ENCODE results near the gene MEA1.

MEA1 gene

DNA sequence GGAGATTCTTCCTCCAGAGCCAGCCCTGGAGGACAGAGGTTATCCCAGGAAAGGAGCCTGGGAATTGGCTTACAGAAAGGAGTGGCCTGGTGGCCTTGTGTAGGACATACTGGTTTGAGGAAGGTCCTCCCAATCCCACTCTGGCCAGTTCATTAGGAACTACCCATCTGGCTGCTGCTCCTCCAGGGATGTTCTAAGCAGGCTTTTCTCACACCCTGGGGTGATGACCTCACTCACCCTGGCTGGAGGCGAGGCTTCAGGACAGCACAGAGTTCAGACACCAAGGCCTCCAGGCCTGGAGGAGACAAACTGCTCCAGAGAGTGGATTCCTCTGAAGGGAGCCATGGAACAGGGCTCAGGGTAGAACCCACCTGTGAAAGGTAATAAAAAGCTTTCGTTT is 44.3 kb downstream of the MEA1 start:
- DNase-seq: no peak

- no peak for DNase-seq
Measured at GRCh38 chr6:42968783-42969182, 45.0 kb downstream of the MEA1 start.

DNA sequence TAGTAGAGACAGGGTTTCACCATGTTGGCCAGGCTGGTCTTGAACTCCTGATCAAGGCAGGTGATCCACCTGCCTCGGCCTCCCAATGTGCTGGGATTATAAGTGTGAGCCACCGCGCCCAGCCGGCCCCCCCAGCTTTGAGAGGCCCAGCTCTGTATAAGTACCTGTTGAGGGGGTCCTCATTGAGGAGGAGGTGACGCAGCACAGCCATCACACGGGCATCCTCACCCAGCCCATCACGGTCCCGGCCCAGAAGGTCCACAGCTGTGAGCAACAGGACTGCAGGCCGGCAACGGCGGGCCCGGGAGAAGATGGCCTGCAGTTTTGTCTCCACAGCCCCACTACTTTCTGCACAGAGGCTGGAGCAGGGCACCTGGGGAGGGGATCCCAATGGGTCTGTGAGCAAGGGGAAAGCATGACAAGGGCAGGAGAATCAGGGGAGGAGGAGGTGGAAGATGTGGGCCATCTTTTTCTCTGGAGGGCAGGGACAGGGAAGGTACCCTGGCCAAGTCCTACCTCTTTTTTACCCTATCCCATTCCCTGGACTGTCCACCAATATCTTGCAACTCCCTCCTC is 45.5 kb downstream of the MEA1 start:
- no peak for DNase-seq

DNA sequence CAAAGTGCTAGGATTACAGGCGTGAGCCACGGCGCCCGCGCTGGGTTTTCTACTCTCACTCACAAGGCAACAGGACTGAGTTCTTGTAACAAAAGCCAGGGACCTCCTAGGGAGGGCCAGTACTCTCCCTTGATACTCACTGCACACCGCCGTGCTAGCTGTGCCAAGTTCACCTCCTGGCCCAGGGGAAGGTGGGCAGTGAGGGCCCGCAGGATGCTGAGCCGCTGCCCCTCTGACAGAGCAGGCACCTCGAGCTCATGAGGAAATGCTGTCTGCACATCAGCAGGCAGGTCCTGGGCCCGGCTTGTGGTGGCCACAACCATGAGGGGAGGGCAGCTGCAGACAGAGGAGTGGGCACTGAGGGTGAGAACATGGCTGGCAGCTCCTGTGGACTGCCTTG is 46.5 kb downstream of the MEA1 start:
- no peak for DNase-seq

DNA sequence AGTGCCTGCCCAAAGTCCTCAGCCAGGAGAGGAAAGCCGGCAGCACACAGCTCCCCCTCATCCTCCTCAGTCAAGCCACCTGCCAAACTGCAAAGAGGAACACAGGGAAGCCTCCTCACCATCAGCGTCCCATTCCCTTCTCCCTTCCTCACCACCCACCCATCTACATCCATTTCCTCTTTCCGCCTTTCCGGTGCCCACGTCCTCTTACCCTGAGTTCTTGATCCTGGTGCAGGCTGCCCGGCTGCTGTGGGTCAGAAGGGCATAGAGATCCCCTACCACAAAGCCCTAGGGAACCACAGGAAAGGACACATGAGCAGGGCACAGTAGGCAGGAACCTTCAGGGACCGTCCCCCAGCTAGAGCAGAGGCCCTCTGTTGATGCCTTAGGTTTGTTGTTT is 47.2 kb downstream of the MEA1 start:
- DNase-seq: no peak

- DNase-seq: no peak
Measured at GRCh38 chr6:42963855-42964605, 49.7 kb downstream of the MEA1 start.

DNA sequence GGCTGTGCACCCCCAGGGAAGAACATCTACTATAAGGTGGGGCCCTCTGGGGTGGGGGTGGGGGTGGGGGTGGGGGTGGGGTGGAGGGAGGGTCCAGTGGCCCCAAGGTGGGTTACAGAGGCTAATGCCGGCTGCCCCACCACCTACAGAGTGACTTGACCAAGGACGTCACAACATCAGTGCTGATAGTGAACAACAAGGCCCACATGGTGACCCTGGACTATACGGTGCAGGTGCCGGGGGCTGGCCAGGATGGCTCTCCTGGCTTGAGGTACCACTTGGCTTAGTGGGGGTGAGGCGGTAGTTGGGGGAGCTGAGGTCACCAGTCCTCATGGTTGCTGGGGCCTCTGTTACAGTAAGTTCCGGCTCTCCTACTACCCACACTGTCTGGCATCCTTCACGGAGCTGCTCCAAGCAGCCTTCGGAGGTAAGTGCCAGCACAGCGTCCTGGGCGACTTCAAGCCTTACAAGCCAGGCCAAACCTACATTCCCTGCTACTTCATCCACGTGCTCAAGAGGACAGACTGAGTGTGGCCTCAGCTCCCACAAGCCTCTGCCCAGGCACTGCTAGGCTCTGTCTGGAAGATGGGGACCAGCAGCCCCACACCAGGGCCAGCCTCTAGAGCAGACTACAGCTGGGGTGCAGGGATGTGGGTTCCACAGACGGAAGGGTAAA is 50.4 kb downstream of the MEA1 start:
- DNase-seq: no peak

GRCh38 chr6:42962502-42963178 is 51.1 kb downstream of the MEA1 start:
- DNase-seq: no peak

DNA sequence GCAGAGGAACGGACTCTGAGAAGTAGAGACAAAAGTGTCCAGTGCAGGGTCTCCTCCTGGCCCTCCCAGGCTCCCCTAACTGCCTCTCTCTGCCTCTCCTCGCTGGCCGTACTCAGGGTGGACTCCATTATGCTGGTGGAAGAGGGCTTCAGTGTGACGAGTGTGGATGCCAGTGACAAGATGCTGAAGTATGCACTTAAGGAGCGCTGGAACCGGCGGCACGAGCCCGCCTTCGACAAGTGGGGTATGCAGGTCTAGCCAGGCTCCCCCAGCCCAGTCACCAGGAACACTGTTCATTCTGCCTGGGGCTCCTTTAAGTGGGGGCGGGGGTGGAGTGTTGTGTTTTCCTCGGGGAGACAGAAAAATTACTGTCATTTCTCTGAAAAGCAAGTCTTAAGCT is 51.6 kb downstream of the MEA1 start:
- no peak for DNase-seq

Data from midbrain (tissue), 1 donor.